ENCODE data around the gene CUL7.

The CUL7 gene

DNA sequence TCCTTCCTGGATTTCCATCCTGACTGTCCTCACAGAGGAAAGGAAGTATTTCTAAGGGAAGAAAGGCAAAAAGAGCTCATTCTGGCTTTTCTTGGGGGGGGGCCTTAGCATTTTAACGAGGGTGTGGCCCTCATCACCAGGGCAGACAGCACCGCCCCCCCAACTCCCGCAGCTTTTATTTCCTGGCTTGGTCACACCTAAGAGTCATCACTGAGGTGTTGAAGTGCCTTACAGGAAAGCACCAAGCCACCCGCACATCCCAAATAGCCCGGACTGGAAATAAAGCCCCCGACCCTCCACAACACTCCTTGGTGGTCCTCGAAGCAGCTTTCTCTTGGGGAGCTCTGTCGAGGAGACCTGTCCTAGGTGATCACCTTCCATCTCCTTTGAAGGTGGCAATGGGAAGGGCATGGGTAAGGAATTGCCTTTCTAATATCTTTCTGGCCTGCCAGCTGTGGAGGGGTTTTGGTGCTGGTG is 23.7 kb upstream of the CUL7 start:
- no peak for DNase-seq (ENCODE audit: low read depth)

DNA sequence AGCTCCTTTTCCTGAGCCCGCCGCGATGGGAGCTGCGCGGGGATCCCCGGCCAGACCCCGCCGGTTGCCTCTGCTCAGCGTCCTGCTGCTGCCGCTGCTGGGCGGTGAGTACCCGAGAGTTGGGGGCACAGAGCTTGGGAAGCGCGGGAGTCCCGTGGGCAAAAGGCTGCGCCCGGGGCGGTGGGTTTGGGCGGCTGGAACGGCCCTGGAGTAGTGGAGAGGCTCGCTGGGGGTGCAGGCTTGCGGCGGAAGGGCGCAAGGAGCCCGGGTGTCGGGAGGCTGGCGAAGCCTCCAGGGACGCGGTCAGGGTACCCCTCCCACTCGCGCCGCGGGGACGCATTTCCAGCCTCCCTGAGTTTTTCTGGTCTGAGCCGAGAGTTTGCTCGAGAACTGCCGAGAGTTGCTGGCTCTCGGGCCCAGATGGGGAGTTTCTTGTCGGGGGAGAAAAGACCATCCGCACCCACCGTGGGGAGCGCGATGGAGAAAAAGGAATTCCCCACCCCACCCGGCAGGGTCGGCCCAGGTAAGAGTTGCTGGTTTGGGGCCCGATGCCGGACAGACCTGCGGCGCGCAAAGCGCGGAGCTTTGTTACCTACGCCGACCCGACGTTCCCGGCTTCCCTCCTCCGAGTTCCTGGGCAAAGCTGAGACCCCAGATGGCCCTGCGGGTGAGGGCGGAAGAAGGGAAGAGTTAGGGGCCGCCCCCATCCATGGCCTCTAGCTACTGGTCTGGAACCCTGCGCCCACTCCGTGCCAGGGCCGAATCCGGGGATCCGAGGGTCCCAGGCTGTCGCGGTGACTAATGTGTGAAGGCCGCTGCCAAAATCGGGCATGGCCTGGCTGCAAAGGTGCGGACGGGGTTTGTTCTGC is 23.0 kb upstream of the CUL7 start:
- DNase-seq (ENCODE audit: low read depth): no peak

- no peak for DNase-seq (ENCODE audit: low read depth)
Observed at GRCh38 chr6:43075670-43076463, 22.2 kb upstream of the CUL7 start, which contains the start of gene PTK7. Gene PTK7 (plus strand): TSS chr6:43076314. CDS start chr6:43076489, 175 bp downstream.

GRCh38 chr6:43074847-43075669 is 21.4 kb upstream of the CUL7 start:
- DNase-seq (ENCODE audit: low read depth): no peak

DNA sequence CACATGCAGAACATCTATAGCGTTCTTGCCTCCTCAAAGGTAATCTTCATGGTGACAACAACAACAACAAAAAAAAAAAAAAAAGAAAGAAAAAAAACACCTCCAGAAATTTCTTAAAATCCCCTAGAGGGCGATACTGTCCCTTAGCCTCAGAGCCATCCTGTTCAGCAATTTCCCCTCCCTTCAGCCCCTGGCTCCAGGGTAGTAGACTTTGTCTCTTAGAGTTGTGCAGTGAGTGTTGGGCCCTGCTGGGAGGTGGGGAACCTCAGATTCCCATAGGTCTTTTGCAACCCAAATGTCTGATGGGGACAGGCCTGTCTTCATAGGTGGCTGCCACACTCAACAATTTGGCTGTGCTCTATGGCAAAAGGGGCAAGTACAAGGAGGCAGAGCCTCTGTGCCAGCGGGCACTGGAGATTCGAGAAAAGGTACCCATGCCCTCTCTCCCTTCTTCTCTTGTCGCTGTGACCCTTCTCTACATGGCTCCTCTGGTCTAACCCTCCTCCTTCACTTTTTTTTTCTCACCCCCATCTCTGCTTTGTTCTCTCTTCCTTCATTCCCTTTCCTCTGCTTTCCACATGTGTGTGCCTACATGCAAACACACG is 16.5 kb upstream of the CUL7 start:
- no peak for DNase-seq (ENCODE audit: low read depth)

GRCh38 chr6:43062818-43063217 is 9.2 kb upstream of the CUL7 start:
- DNase-seq (ENCODE audit: low read depth): no peak

DNA sequence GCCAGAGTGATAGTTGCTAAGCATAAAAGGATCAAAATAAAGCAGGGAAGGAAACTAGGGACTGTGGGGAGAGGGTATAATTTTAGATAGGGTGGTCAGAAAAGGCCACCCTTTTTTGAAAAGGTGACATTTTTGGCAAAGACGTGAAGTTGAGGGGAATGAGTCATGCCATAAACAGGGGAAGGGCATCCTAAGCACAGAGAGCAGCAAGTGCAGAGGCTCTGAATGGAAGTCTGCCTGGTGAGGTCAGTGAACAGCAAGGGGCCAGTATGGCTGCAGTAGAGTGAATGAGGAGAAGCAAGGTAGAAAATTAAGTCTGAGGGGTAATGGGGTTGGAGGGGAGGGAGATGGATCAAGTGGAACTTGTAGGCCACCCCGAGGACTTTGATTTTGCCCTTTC is 8.2 kb upstream of the CUL7 start:
- DNase-seq (ENCODE audit: low read depth): no peak

- DNase-seq (ENCODE audit: low read depth): no peak
Observed at GRCh38 chr6:43060755-43061633, 7.3 kb upstream of the CUL7 start.

- DNase-seq (ENCODE audit: low read depth): no peak
Observed at GRCh38 chr6:43060034-43060754, 6.5 kb upstream of the CUL7 start.

DNA sequence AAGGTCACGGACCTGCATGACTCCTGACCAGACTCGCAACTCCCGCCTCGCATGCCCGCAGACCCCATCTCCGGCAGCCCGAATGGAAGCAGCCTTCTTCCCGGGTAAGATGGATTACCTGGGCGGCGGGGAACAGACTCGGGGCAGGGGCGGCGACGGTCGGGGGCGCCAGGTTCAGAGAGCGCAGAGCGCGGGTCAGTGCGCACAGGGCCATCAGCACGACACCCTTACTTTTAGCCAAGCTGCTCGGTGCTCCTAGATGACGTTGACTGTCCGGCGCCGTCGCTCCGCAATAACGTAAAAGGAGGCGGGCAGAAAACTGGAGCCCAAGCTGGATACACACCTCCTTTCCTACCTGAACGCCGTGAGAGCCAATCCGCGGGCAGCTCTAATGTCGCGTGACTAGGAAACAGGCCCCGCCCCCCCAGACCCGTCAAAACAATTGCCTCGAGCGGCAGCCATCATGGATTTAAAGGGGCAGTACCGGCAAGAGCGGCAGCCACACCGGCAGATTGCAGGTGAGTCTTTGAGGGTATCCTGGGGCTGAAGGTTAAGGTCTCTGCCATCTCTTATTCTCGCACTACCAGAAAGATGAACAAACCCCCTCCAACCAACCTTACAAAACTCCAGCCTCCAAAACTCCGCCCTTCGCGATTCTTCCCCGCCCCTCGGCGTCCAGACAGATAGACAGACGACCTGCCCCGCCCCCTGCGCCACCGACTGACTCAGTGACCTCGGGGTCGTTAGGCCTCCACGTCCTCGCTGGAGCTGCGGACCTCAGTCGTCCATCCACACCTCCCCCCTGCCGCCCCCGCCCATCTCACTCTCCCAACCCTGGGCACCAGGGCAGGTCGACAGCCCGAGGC is 5.8 kb upstream of the CUL7 start, which contains the start of the genes KLC4 and MRPL2:
KLC4 (plus strand) TSS at position 464 of the 866 bp plus-strand sequence. CDS start 1,705 bp downstream, outside the sequence.
MRPL2 (minus strand) TSS at position 267 of the 866 bp plus-strand sequence; CDS start at position 214, 53 bp downstream.
- peak; percentile 94 for DNase-seq (ENCODE audit: low read depth)

DNA sequence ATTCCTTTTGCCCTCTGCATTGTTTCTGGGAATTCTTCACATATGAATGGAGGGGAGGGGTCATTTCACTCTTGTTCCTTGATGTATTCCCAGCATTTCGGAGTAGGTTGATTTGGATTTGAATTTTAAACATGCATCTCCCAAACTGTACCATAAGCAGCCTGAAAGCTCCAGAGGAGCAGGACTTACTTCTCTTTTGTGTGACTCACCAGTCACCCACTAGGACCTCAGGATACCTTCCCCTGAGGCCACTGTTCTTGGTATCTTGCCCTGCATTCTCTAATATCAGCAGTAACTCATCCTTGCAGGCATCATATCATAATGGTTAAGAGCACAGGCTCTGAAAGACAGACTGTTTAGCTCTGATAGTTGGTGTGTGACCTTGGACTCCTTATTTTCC is 4.9 kb upstream of the CUL7 start:
- no peak for DNase-seq (ENCODE audit: low read depth)

- DNase-seq (ENCODE audit: low read depth): no peak
Observed at GRCh38 chr6:43055966-43056365, 2.3 kb upstream of the CUL7 start.

DNA sequence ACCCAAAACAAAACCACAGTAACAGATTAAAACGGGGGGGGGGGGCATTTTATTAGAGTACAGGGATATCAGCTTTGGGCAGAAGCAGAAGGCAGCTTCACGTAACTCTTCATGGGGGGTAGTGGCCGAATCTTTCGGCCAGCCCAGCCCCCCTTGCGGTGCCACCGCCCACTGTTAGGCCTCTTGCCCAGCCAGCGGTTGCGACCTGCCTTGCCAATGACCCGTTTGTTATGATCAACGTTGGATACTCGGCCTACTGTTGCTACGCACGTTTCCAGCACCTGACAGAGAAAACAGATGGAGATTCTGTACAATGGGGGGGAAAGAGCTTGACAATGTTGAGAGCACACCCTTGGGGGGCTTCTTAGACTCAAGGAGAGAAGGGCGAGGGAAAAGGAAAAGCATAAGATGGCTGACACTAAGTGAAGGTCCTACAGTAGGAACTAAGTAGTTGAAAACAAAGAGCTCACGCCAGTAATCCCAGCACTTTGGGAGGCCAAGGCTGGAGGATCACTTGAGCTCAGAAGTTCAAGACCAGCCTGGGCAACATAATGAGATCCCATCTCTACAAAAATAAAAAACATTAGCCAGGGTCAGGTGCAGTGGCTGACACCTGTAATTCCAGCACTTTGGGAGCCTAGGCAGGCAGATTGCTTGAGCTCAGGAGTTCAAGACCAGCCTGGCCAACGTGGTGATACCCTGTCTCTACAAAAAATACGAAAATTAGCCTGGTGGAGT is 724 bp upstream of the CUL7 start:
- DNase-seq (ENCODE audit: low read depth): no peak

DNA sequence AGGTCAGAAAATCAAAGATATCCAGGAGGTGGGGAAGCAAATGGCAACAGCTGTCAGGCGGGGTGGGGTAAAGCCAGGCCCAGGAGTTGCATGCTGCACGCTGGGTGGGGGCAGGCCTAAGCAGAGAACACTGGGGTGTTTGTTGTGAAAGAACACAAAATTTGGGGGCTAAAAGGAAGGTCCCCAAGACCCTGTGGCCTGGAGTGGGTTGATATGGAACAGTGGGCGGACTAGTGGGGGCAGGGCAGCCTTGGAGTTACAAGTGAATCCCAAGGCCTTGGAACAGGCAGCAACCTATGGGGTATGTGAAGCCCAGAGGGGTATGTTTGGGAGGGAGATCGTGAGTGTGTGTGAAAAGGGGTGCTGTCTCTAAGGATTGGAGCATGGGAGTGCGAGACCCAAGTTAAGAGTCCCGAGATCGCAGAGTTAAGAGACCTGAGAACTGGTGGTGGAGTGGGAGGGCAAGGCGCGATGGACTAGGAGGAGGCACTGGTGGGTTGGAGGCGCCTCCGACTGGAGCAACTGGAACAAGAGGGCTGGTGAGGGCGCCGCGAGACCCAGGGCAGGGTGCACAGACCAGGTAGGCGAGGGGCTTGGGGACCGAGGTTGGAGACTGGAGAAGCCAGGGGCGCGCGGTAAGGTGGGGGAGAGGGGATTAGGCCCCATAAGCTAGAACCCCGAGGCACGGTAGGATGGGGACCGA is 658 bp downstream of the CUL7 start:
- no peak for DNase-seq (ENCODE audit: low read depth)

DNA sequence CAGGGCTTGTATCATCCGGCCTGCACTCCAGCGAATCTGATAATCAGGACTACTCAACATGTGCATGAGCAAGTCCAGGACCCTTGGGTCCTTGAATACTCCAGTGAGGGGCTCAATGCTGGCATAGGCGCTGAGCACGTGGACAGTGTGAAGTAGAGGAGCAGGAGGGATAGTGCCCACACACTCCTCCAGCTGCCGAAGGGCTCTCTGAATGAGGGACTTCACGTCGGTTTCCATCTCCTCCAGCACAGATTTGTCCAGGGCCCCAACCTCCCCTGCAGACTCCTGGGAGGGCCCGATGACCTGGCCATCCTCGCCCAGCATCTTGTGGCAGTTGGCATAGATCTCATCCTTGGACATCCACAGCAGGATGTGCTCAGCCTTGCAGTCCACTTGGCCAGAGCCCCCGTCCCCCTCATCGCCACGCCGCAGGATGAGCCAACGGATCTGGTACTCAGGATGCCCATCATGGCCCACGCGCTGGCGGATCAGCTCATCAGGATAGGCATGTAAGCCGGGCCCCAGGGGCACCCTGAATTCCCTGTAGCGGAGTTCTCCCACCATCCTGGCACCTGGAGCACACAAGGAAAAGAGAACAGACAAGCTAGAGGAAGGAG is 1.3 kb downstream of the CUL7 start:
- DNase-seq (ENCODE audit: low read depth): no peak

GRCh38 chr6:43050981-43051380 is 2.7 kb downstream of the CUL7 start:
- no peak for DNase-seq (ENCODE audit: low read depth)

DNA sequence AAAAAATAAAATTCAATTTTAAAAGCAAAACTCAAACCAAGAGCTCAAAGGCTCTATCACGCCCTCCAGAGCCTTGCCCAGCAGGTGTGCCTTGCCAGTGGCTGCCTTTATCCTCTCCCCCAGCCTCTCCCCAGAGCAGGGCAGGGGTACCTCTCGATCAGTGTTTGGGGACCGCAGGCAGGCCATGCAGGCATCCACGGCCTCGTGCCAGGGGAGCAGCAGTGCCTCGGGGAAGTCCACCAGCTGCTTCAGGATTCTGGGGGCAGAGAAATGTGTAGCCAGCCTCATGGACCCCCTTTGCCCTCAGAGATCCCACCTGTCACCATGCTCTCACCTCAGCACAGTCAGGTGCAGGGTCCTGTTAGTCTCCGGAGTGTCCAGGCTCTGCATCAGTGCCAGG is 5.7 kb downstream of the CUL7 start:
- no peak for DNase-seq (ENCODE audit: low read depth)
